Measurements from ENCODE around the gene PAX8.

DNA sequence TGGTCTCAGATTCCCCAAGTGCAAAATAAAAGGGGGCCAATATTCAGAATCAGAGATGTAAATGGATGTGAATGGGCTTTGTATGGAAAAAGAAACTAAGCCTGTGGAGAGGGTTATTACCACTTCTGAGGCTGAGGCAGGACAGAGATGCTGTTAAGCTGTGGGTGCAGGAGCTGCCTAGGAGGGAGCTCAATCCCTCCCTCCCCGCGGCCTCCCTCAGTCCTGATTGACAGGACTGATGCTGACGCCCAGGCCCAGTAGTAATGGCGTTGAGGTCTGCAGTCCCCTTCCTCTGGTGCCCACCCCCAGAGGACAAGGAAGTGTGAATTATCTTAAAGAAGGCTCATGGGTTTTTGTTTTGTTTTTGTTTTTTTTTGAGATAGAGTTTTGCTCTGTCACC lies 64.6 kb downstream of the PAX8 start:
- TF ChIP-seq POLR2AphosphoS5 (IDR thresholded peaks at IDR 0.05; ENCODE audit: low read depth, low read length) (no peak), SIN3A (IDR thresholded peaks at IDR 0.05; ENCODE audit: borderline replicate concordance, insufficient read depth, low read depth, low read length) (no peak), TCF7L2 (IDR thresholded peaks at IDR 0.05; ENCODE audit: low read depth, low read length) (no peak)
- TF ChIP-seq, protein P1, sequence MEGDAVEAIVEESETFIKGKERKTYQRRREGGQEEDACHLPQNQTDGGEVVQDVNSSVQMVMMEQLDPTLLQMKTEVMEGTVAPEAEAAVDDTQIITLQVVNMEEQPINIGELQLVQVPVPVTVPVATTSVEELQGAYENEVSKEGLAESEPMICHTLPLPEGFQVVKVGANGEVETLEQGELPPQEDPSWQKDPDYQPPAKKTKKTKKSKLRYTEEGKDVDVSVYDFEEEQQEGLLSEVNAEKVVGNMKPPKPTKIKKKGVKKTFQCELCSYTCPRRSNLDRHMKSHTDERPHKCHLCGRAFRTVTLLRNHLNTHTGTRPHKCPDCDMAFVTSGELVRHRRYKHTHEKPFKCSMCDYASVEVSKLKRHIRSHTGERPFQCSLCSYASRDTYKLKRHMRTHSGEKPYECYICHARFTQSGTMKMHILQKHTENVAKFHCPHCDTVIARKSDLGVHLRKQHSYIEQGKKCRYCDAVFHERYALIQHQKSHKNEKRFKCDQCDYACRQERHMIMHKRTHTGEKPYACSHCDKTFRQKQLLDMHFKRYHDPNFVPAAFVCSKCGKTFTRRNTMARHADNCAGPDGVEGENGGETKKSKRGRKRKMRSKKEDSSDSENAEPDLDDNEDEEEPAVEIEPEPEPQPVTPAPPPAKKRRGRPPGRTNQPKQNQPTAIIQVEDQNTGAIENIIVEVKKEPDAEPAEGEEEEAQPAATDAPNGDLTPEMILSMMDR (IDR thresholded peaks at IDR 0.05): no peak
- TF ChIP-seq, protein P2, sequence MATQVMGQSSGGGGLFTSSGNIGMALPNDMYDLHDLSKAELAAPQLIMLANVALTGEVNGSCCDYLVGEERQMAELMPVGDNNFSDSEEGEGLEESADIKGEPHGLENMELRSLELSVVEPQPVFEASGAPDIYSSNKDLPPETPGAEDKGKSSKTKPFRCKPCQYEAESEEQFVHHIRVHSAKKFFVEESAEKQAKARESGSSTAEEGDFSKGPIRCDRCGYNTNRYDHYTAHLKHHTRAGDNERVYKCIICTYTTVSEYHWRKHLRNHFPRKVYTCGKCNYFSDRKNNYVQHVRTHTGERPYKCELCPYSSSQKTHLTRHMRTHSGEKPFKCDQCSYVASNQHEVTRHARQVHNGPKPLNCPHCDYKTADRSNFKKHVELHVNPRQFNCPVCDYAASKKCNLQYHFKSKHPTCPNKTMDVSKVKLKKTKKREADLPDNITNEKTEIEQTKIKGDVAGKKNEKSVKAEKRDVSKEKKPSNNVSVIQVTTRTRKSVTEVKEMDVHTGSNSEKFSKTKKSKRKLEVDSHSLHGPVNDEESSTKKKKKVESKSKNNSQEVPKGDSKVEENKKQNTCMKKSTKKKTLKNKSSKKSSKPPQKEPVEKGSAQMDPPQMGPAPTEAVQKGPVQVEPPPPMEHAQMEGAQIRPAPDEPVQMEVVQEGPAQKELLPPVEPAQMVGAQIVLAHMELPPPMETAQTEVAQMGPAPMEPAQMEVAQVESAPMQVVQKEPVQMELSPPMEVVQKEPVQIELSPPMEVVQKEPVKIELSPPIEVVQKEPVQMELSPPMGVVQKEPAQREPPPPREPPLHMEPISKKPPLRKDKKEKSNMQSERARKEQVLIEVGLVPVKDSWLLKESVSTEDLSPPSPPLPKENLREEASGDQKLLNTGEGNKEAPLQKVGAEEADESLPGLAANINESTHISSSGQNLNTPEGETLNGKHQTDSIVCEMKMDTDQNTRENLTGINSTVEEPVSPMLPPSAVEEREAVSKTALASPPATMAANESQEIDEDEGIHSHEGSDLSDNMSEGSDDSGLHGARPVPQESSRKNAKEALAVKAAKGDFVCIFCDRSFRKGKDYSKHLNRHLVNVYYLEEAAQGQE (IDR thresholded peaks at IDR 0.05; ENCODE audit: insufficient read depth in 1 of 2, low read depth in 2 of 2, low read length in 1 of 2): no peak

Measured in Panc1 (cell line).